RKO (cell line): ENCODE measurements around the gene LEMD2.
A peak's percentile ranks its signal among the peaks of the same experiment; 100 is the strongest.

Experiments used
- DNase-seq: peaks from one replicate; pipeline ENCODE4 v3.0.0-alpha.2; 2016; ENCODE audit warnings: low spot score

LEMD2 gene

GRCh38 chr6:33774774-33775173, 14.2 kb downstream of the LEMD2 start:
- no peak for DNase-seq

- DNase-seq, result no peak
These were observed 15.9 kb downstream of the LEMD2 start for GRCh38 chr6:33772902-33773472.

GRCh38 chr6:33772082-33772830, 16.7 kb downstream of the LEMD2 start:
- DNase-seq, result no peak

- no peak for DNase-seq
These were observed 17.5 kb downstream of the LEMD2 start for GRCh38 chr6:33771146-33772081.

- DNase-seq, result no peak
These were observed 18.1 kb downstream of the LEMD2 start for GRCh38 chr6:33770833-33771145.

- no peak for DNase-seq
These were observed 18.7 kb downstream of the LEMD2 start for GRCh38 chr6:33770124-33770832.

GRCh38 chr6:33769248-33769821, 19.6 kb downstream of the LEMD2 start:
- no peak for DNase-seq

- DNase-seq, result peak; percentile 45
These were observed 20.2 kb downstream of the LEMD2 start for GRCh38 chr6:33768644-33769120.

GRCh38 chr6:33766921-33767907, 21.7 kb downstream of the LEMD2 start:
- DNase-seq, result no peak

- no peak for DNase-seq
These were observed 23.6 kb downstream of the LEMD2 start for GRCh38 chr6:33765368-33765767.

- no peak for DNase-seq
These were observed 24.9 kb downstream of the LEMD2 start for GRCh38 chr6:33764036-33764435.

GRCh38 chr6:33763483-33763882, 25.4 kb downstream of the LEMD2 start:
- DNase-seq, result no peak

- no peak for DNase-seq
These were observed 26.2 kb downstream of the LEMD2 start for GRCh38 chr6:33762713-33763112.

GRCh38 chr6:33761922-33762629, 26.9 kb downstream of the LEMD2 start:
- DNase-seq, result peak; percentile 35

GRCh38 chr6:33761581-33761921, 27.4 kb downstream of the LEMD2 start:
- no peak for DNase-seq

GRCh38 chr6:33759887-33760629, 28.9 kb downstream of the LEMD2 start:
- no peak for DNase-seq

- DNase-seq, result no peak
These were observed 30.1 kb downstream of the LEMD2 start for GRCh38 chr6:33758815-33759216.

GRCh38 chr6:33757906-33758305, 31.0 kb downstream of the LEMD2 start:
- no peak for DNase-seq

- DNase-seq, result no peak
These were observed 31.8 kb downstream of the LEMD2 start for GRCh38 chr6:33757113-33757512.
